Measurements from ENCODE around the gene VEZF1.

The VEZF1 gene

GRCh38 chr17:57945996-57946797 is 41.9 kb downstream of the VEZF1 start:
- no peak overlapping the region for H2AFZ ChIP-seq
- H3K9me3 ChIP-seq (ENCODE audit: control insufficient read depth, low read length) = no peaks in the 10 kb centered on the region

GRCh38 chr17:57944908-57945307 is 43.1 kb downstream of the VEZF1 start:
- no peak for TF ChIP-seq CTCF (IDR thresholded peaks at IDR 0.05)
- Histone ChIP-seq H3K27ac (no peak overlapping the region), H3K79me2 (no peaks in the 10 kb centered on the region), H3K4me3 (ENCODE audit: low read depth, low read length) (no peak overlapping the region), H3K4me1 (no peaks in the 10 kb centered on the region), H2AFZ (no peak overlapping the region), H3K9ac (no peak overlapping the region), H3K4me2 (ENCODE audit: low read length) (no peak overlapping the region), H3K36me3 (ENCODE audit: control insufficient read depth, insufficient read depth, low read length) (no peaks in the 10 kb centered on the region), H3K9me3 (ENCODE audit: control insufficient read depth, low read length) (no peaks in the 10 kb centered on the region), H3K27me3 (ENCODE audit: control insufficient read depth, insufficient read depth, low read length) (no peaks in the 10 kb centered on the region)

More at GRCh38 chr17:57945996-57946797, 41.9 kb downstream of the VEZF1 start:
- H3K4me2 ChIP-seq (ENCODE audit: low read length) = peak overlapping the region; percentile 33
- TF ChIP-seq CTCF (IDR thresholded peaks at IDR 0.05) = no peak
- H3K27ac ChIP-seq = no peak overlapping the region
- H3K9ac ChIP-seq = no peak overlapping the region
- H3K4me3 ChIP-seq (ENCODE audit: low read depth, low read length) = no peak overlapping the region
- H3K27me3 ChIP-seq (ENCODE audit: control insufficient read depth, insufficient read depth, low read length) = no peaks in the 10 kb centered on the region
- no peaks in the 10 kb centered on the region for H3K36me3 ChIP-seq (ENCODE audit: control insufficient read depth, insufficient read depth, low read length)
- no peaks in the 10 kb centered on the region for H3K4me1 ChIP-seq
- H3K79me2 ChIP-seq = no peaks in the 10 kb centered on the region

GRCh38 chr17:57943645-57944044 is 44.4 kb downstream of the VEZF1 start:
- no peaks in the 10 kb centered on the region for H3K9me3 ChIP-seq (ENCODE audit: control insufficient read depth, low read length)
- no peak overlapping the region for H3K9ac ChIP-seq
- no peaks in the 10 kb centered on the region for H3K27me3 ChIP-seq (ENCODE audit: control insufficient read depth, insufficient read depth, low read length)
- no peaks in the 10 kb centered on the region for H3K4me1 ChIP-seq
- peaks cover 3% of the 10 kb centered on the region for H3K79me2 ChIP-seq
- no peak overlapping the region for H3K4me3 ChIP-seq (ENCODE audit: low read depth, low read length)
- H3K36me3 ChIP-seq (ENCODE audit: control insufficient read depth, insufficient read depth, low read length) = no peaks in the 10 kb centered on the region
- H2AFZ ChIP-seq = no peak overlapping the region
- no peak for TF ChIP-seq CTCF (IDR thresholded peaks at IDR 0.05)
- no peak overlapping the region for H3K4me2 ChIP-seq (ENCODE audit: low read length)
- no peak overlapping the region for H3K27ac ChIP-seq

- Histone ChIP-seq H3K4me2 (ENCODE audit: low read length) (no peak overlapping the region), H3K27ac (no peak overlapping the region), H3K36me3 (ENCODE audit: control insufficient read depth, insufficient read depth, low read length) (no peaks in the 10 kb centered on the region), H3K4me3 (ENCODE audit: low read depth, low read length) (no peak overlapping the region), H3K4me1 (no peaks in the 10 kb centered on the region), H3K79me2 (peaks cover 3% of the 10 kb centered on the region), H2AFZ (no peak overlapping the region), H3K27me3 (ENCODE audit: control insufficient read depth, insufficient read depth, low read length) (no peaks in the 10 kb centered on the region), H3K9me3 (ENCODE audit: control insufficient read depth, low read length) (no peaks in the 10 kb centered on the region), H3K9ac (no peak overlapping the region)
- no peak for TF ChIP-seq CTCF (IDR thresholded peaks at IDR 0.05)
Observed at GRCh38 chr17:57943140-57943539, 44.9 kb downstream of the VEZF1 start.
